OCI-LY7 (cell line): ENCODE data around the gene OAS1.

Experiments used
- EZH2phosphoT487 ChIP-seq: fragments of 200-600 bp; sonication (generic); IDR thresholded peaks from 2 replicates; pipeline ENCODE4 v1.6.1; 2018; ENCODE audit warnings: low read depth, borderline replicate concordance, mild to moderate bottlenecking, mixed run types, antibody characterized with exemption, low read length, moderate library complexity, mixed read lengths
- TF ChIP-seq, protein P1 (sequence below): fragments of 200-600 bp; sonication (generic); conservative IDR thresholded peaks from 2 replicates; pipeline ENCODE4 v1.5.1; 2014; ENCODE audit warnings: mild to moderate bottlenecking, antibody characterized with exemption, low read length, moderate library complexity, mixed read lengths

DNA sequence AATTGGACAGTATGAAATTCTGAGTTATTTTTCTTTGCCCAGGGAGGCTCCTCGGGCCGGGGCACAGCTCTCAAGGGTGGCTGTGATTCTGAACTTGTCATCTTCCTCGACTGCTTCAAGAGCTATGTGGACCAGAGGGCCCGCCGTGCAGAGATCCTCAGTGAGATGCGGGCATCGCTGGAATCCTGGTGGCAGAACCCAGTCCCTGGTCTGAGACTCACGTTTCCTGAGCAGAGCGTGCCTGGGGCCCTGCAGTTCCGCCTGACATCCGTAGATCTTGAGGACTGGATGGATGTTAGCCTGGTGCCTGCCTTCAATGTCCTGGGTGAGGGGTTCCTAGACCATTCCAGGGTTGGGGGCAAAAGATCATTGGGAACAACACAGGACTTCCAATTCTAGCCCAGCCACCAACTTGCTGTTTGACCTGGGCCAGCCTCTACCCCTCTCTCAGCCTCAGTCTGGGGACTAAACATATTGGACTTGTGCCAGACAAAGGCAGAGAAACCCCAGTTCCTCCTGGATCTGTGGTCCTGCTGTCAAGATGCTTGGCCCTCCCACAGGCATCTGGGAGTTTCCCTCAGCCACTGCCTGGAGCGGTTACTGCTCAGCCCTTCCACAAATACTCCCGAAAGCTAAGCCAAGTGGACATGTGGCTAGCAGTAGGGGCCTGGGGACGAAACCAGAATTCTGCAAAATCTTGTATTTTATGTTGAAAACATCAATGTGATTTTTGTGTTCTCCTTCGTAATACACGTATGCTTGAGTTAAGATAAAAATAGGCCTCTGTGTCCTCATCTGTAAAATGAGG lies 35.0 kb downstream of the OAS1 start:
- TF ChIP-seq, protein P1, sequence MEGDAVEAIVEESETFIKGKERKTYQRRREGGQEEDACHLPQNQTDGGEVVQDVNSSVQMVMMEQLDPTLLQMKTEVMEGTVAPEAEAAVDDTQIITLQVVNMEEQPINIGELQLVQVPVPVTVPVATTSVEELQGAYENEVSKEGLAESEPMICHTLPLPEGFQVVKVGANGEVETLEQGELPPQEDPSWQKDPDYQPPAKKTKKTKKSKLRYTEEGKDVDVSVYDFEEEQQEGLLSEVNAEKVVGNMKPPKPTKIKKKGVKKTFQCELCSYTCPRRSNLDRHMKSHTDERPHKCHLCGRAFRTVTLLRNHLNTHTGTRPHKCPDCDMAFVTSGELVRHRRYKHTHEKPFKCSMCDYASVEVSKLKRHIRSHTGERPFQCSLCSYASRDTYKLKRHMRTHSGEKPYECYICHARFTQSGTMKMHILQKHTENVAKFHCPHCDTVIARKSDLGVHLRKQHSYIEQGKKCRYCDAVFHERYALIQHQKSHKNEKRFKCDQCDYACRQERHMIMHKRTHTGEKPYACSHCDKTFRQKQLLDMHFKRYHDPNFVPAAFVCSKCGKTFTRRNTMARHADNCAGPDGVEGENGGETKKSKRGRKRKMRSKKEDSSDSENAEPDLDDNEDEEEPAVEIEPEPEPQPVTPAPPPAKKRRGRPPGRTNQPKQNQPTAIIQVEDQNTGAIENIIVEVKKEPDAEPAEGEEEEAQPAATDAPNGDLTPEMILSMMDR = no peak
- TF ChIP-seq EZH2phosphoT487 = no peak
